Effector memory CD8-positive, alpha-beta T cell (primary cell): ENCODE measurements around the gene GJA5.

Experiments used
- ATAC-seq: fragments of 150-1000 bp; cut with Tn5 transposase; replicated peaks from 2 replicates; pipeline ENCODE4 v1.10.0; 2021; ENCODE audit warnings: mild to moderate bottlenecking, moderate library complexity
- DNase-seq, 3 experiments: peaks; one replicate each; pipeline ENCODE4 v3.0.0; 2021
- H3K27ac Mint-ChIP-seq, 2 donors: one replicate each; pipeline ENCODE4 v1.8.0; 2022; ENCODE audit warnings: mild to moderate bottlenecking in 2 of 2, mixed read lengths in 2 of 2, moderate library complexity in 2 of 2
- H3K27me3 Mint-ChIP-seq, 2 donors: one replicate each; pipeline ENCODE4 v1.8.0; 2022; ENCODE audit warnings: mixed read lengths in 2 of 2
- H3K36me3 Mint-ChIP-seq: one replicate; pipeline ENCODE4 v1.8.0; 2022; ENCODE audit warnings: mild to moderate bottlenecking, moderate library complexity, mixed read lengths; ENCODE audit not compliant: insufficient read depth
- H3K4me1 Mint-ChIP-seq, 2 donors: one replicate each; pipeline ENCODE4 v1.8.0; 2022; ENCODE audit warnings: low read depth in 2 of 2, mixed read lengths in 2 of 2
- H3K4me3 Mint-ChIP-seq, 2 donors: one replicate each; pipeline ENCODE4 v1.8.0; 2022; ENCODE audit warnings: mild to moderate bottlenecking in 2 of 2, mixed read lengths in 2 of 2, moderate library complexity in 2 of 2
- H3K9me3 Mint-ChIP-seq, 2 donors: one replicate each; pipeline ENCODE4 v1.8.0; 2022; ENCODE audit warnings: mixed read lengths in 2 of 2
- total RNA-seq, 9 experiments: gene quantifications; one replicate each; lab custom pipeline; 2026; lab: John Stamatoyannopoulos, UW

Gene GJA5
- 0 to 0.12 (median 0) reads per million in 9 experiments for total RNA-seq

DNA sequence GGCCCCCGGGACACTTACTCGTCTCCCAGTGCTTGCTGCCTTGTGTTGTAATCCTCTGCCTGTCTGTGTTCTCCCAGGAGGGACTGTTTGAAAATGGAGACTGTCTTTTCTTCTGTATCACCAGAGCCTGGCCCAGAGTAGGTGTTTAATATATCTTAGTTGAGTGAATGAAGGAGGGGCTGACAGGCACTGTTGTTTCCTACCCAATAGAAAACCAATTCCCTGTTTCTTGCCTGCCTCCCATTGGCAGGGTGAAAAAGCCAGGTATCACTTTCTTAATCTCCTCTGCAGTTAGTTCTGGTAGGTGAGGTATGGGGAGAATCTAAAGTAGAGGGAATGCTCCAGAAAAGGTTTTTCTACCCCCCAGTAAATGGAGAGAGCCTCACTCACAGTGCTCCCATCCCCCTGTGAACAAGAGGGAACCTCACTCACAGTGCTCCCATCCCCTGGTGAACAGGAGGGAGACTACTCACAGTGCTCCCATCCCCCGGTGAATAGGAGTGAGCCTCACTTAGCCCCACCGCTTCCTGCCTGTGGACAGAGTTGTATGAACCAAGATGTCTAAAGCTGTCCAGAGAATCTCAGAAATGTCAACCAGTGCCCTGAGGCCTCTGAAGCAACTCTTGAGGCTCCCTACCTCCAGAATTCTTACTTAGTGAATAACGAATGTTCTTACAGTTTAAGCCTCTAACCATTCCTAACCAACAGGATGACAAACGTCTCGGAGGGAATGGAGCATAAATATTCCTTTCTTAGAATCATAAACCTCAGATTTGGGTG, at the start of gene GJA5:
Gene GJA5 (minus strand): TSS at position 122 of the 780 bp plus-strand sequence. CDS start 1,364 bp downstream, outside the sequence.
- no peaks in the 10 kb centered on the region for H3K36me3 Mint-ChIP-seq
- no peaks in the 10 kb centered on the region for H3K9me3 Mint-ChIP-seq
- peaks cover 14 to 23% of the 10 kb centered on the region in 2 donors for H3K4me1 Mint-ChIP-seq
- no peak for DNase-seq
- peak within 1 kb of the TSS; percentile 15 to 56 for H3K27ac Mint-ChIP-seq
- peaks cover 6 to 22% of the 10 kb centered on the region in 2 donors for H3K27me3 Mint-ChIP-seq
- H3K4me3 Mint-ChIP-seq = no peak within 1 kb of the TSS
- no peak for ATAC-seq

- Mint-ChIP-seq H3K4me1 (no peaks in the 10 kb centered on the region), H3K27me3 (peaks cover 16 to 26% of the 10 kb centered on the region in 2 donors), H3K4me3 (no peak overlapping the region), H3K27ac (no peak overlapping the region), H3K36me3 (no peaks in the 10 kb centered on the region), H3K9me3 (no peaks in the 10 kb centered on the region)
- ATAC-seq = no peak
- no peak for DNase-seq
Measured at GRCh38 chr1:147809236-147809635, 48.8 kb upstream of the GJA5 start.

DNA sequence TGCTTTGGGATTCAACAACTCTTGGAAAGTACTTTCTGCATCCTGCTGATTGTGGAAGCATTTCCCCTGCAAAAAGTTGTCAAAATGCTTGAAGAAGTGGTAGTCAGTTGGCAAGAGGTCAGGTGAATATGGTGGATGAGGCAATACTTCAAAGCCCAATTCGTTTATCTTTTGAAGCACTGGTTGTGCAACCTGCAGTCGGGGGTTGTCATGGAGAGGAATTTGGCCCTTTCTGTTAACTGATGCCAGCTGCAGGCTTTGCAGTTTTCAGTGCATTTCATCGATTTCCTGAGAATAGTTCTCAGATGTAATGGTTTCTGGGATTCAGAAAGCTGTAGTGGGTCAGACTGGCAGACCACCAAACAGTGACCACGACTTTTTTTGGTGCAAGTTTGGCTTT, 47.6 kb upstream of the GJA5 start:
- H3K4me1 Mint-ChIP-seq = no peaks in the 10 kb centered on the region
- H3K27ac Mint-ChIP-seq = no peak overlapping the region
- DNase-seq = no peak
- no peak overlapping the region for H3K4me3 Mint-ChIP-seq
- H3K36me3 Mint-ChIP-seq = no peaks in the 10 kb centered on the region
- H3K27me3 Mint-ChIP-seq = peaks cover 17 to 26% of the 10 kb centered on the region in 2 donors
- no peaks in the 10 kb centered on the region for H3K9me3 Mint-ChIP-seq
- no peak for ATAC-seq

GRCh38 chr1:147807405-147807804, 47.0 kb upstream of the GJA5 start:
- Mint-ChIP-seq H3K36me3 (no peaks in the 10 kb centered on the region), H3K27ac (no peak overlapping the region), H3K9me3 (no peaks in the 10 kb centered on the region), H3K4me1 (no peaks in the 10 kb centered on the region), H3K4me3 (no peak overlapping the region), H3K27me3 (peaks cover 23 to 26% of the 10 kb centered on the region in 2 donors)
- ATAC-seq = no peak
- DNase-seq = no peak

GRCh38 chr1:147804942-147805723, 44.7 kb upstream of the GJA5 start:
- Mint-ChIP-seq H3K4me3 (no peak overlapping the region), H3K4me1 (no peaks in the 10 kb centered on the region), H3K27me3 (peaks cover 10 to 17% of the 10 kb centered on the region in 2 donors), H3K27ac (no peak overlapping the region), H3K36me3 (no peaks in the 10 kb centered on the region), H3K9me3 (no peaks in the 10 kb centered on the region)
- DNase-seq = no peak
- ATAC-seq = no peak

DNA sequence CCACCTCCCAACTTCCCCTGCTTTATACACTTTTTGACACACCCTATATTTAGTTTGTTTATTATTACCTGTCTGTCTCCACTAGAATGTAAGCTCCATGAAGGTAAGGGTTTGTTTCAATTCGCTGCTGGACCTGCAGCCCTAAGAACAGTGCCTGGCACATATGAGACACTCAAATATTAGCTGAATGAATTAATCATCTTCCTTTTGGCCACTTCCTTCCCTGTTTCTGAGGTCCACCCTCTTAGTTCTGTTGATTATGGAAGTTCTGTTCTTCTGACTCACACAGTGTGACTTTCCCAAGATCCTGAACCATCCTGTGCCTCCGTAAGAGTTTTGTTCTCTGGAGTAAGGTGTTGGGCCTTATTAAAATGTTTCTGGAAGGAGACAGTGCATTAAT, 40.4 kb upstream of the GJA5 start:
- Mint-ChIP-seq H3K4me3 (no peak overlapping the region), H3K4me1 (no peaks in the 10 kb centered on the region), H3K36me3 (no peaks in the 10 kb centered on the region), H3K27ac (no peak overlapping the region), H3K27me3 (peaks cover 10 to 22% of the 10 kb centered on the region in 2 donors), H3K9me3 (no peaks in the 10 kb centered on the region)
- ATAC-seq (no peak), DNase-seq (no peak)

DNA sequence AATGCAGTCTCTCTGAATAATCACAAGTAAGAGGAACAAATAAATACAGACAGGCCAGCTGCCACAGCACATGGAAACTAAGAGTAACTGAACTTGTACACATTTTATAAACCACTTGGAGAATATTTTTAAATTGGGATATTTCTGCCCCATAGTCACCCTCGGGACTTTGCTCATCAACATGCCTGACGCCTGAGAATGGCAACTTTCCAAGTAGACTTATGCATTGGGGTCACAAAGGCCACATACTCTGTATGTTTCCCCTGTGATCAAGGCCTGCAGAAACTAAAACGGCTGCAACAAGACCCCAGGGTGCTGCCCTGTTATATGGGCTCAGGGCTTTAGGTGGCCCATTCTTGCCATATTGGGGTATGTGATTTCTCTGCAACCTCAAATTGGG, 38.3 kb upstream of the GJA5 start:
- H3K9me3 Mint-ChIP-seq = no peaks in the 10 kb centered on the region
- no peak for DNase-seq
- H3K4me1 Mint-ChIP-seq = no peaks in the 10 kb centered on the region
- H3K4me3 Mint-ChIP-seq = no peak overlapping the region
- no peak overlapping the region for H3K27ac Mint-ChIP-seq
- no peaks in the 10 kb centered on the region for H3K36me3 Mint-ChIP-seq
- H3K27me3 Mint-ChIP-seq = peaks cover 14 to 21% of the 10 kb centered on the region in 2 donors
- ATAC-seq = no peak

- H3K27ac Mint-ChIP-seq = no peak overlapping the region
Measured at GRCh38 chr1:147794570-147794969, 34.2 kb upstream of the GJA5 start.

DNA sequence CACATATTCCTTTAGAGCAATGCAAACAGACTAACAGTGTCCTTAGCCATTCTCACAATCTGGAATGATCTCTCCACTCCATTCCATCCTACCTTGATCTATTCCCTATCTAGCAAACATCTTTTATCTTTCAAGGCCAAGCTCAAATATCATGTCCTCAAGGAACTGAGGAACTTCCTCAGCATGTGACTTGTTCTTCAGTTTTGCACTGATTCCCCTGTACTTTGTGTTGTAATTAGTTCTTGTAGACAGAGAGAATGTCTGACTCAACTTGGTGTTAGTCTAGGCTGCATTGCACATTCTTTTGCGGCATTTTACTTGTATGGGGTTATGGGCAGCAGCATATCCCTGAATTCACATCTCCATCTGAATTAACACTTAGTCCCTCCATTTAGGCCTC, 31.5 kb upstream of the GJA5 start:
- Mint-ChIP-seq H3K4me3 (no peak overlapping the region), H3K4me1 (no peaks in the 10 kb centered on the region), H3K36me3 (no peaks in the 10 kb centered on the region), H3K9me3 (no peaks in the 10 kb centered on the region), H3K27me3 (peaks cover 28 to 29% of the 10 kb centered on the region in 2 donors), H3K27ac (no peak overlapping the region)
- no peak for ATAC-seq
- DNase-seq = no peak

More at GRCh38 chr1:147794570-147794969, 34.2 kb upstream of the GJA5 start:
- H3K9me3 Mint-ChIP-seq = no peaks in the 10 kb centered on the region
- DNase-seq (no peak), ATAC-seq (no peak)
- H3K27me3 Mint-ChIP-seq = peaks cover 9 to 11% of the 10 kb centered on the region in 2 donors
- H3K4me1 Mint-ChIP-seq = no peaks in the 10 kb centered on the region
- no peak overlapping the region for H3K4me3 Mint-ChIP-seq
- H3K36me3 Mint-ChIP-seq = no peaks in the 10 kb centered on the region

GRCh38 chr1:147787765-147788164, 27.4 kb upstream of the GJA5 start:
- Mint-ChIP-seq H3K9me3 (no peaks in the 10 kb centered on the region), H3K27me3 (peaks cover 40 to 46% of the 10 kb centered on the region in 2 donors), H3K4me3 (no peak overlapping the region), H3K4me1 (no peaks in the 10 kb centered on the region), H3K27ac (no peak overlapping the region), H3K36me3 (no peaks in the 10 kb centered on the region)
- no peak for ATAC-seq
- DNase-seq = no peak

- H3K36me3 Mint-ChIP-seq = no peaks in the 10 kb centered on the region
- DNase-seq (no peak), ATAC-seq (no peak)
- peaks cover 53 to 55% of the 10 kb centered on the region in 2 donors for H3K27me3 Mint-ChIP-seq
- no peaks in the 10 kb centered on the region for H3K4me1 Mint-ChIP-seq
- no peak overlapping the region for H3K4me3 Mint-ChIP-seq
- H3K9me3 Mint-ChIP-seq = no peaks in the 10 kb centered on the region
- H3K27ac Mint-ChIP-seq = no peak overlapping the region
Measured at GRCh38 chr1:147786536-147786935, 26.1 kb upstream of the GJA5 start.

GRCh38 chr1:147785794-147786506, 25.5 kb upstream of the GJA5 start:
- peaks cover 58 to 61% of the 10 kb centered on the region in 2 donors for H3K27me3 Mint-ChIP-seq
- H3K36me3 Mint-ChIP-seq = no peaks in the 10 kb centered on the region
- no peaks in the 10 kb centered on the region for H3K4me1 Mint-ChIP-seq
- H3K9me3 Mint-ChIP-seq = no peaks in the 10 kb centered on the region
- no peak overlapping the region for H3K27ac Mint-ChIP-seq
- ATAC-seq = no peak
- DNase-seq = no peak
- H3K4me3 Mint-ChIP-seq = no peak overlapping the region

DNA sequence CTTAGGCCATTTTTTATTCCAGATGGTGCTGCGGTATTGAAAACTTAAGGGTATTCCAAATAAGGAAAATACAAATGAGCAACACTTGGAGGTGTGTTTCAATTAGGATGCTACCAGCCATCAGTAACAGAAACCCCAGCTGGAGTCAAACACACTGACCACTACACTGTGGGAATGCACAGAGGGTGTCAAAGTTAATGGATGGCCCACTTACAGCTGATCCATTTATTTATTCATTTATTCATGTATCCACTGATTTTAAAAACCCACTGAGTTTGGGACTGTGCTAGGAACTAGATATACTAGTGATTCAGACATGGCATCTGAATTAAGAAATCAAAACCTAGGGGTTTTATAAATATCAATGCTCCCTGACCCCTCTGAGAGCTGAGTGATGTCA, 24.5 kb upstream of the GJA5 start:
- H3K27me3 Mint-ChIP-seq = peaks cover 64 to 69% of the 10 kb centered on the region in 2 donors
- no peaks in the 10 kb centered on the region for H3K36me3 Mint-ChIP-seq
- no peaks in the 10 kb centered on the region for H3K4me1 Mint-ChIP-seq
- no peak overlapping the region for H3K4me3 Mint-ChIP-seq
- no peaks in the 10 kb centered on the region for H3K9me3 Mint-ChIP-seq
- ATAC-seq (no peak), DNase-seq (no peak)
- no peak overlapping the region for H3K27ac Mint-ChIP-seq
